MV-4-11 (cell line): Measurements from ENCODE around the gene SPNS3.
A peak's percentile ranks its signal among the peaks of the same experiment; 100 is the strongest.

Experiments used
- DNase-seq: peaks from one replicate; lab custom pipeline; 2025; lab: John Stamatoyannopoulos, UW

The SPNS3 gene

GRCh38 chr17:4469552-4469951 is 35.8 kb downstream of the SPNS3 start:
- DNase-seq = no peak

DNA sequence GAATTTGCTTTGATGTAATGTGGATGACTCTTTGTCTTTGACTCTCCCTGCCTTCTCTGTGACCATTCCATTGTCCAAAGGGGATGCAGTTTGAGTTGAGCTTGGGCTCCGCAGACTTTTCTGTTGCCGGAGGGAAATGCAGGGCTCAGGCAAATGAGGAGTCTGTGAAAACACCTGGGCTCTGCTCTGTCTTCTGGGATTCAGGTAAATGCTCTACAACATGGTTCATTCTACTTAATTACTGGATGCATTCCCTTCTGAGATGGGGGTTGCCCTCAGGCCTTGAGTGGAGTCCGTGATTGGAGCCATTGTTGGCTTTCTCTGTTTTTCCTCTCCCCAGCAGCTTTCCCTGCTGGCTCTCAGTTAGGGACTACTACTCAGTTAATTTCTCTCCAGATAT is 38.5 kb downstream of the SPNS3 start:
- DNase-seq = no peak

DNA sequence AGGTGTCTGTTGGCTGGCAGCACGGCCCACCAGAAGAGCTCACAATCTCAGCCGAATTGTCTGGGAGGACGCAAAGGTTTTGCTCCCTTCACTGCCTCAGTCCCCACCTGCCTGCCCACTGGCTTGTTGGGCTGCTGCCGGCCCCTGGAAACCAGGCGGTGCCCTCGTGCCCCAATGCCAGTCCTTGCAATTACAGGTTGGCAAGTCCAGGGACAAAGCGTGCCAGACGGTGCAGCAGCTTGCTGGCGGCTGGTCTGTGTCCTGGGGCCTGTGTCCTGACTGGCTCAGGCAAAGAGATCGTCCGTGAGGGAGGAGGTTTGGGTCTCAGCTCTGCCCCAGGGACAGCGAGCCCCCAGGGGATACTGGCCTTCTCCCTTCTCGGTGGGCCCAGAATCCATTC is 40.4 kb downstream of the SPNS3 start:
- no peak for DNase-seq

DNA sequence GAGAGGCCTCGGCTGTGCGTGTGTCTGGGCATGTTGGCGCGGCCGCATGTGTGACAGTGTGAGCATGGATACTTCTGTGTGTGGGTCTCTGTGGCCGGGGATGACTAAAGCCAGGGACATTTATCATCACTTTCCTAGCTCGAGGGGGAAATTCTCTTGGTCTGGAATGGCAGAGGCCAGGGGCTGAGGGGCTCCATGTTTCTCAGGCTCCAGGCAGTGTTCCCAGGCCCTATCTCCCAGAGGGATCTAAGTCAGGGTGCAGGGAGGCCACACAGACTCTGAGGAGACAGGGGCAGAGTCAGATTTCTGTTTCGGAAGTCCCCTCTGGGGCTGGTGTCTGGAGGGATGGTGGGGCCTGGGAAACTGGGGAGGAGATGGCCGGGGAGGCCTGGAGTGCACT is 41.3 kb downstream of the SPNS3 start:
- DNase-seq = no peak

DNA sequence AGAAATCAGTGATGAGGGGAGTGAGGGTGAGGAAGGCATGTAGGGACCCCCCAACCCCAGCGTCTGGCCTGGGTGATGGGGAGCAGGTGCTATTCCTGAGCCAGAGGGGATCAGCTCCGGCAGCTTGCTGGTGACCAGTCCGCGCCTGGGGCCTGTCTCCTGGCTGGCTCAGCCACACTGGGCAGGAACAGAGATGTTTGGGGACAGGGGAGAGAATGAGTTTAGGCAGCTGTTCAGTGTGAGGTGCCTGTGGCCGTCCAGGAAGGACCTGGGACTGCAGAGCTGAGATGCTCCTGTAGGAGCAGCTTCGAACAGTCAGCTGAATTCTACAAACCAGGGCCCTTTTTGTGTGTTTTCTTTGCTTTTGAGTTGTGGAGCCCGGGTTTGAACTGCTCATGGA is 41.7 kb downstream of the SPNS3 start:
- no peak for DNase-seq

DNA sequence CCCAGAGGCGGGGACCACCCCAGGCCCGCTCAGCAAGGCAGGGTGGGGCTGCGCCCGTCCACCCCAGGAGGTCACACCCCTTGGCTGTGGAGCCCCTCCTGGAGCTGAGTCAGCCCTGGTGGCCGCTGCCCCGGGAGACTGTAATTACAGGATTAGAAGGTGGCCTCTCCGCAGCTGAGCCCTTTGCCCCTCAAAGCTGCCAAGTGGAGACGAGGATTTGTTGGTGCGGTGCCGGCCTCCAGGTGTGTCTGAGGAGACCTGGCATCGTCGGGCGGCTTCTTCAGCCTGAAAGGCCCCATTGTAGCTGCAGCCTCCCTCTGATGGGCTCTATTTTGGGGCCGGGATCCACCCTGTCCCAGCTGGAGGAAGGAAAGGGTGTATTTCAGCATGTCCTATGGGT is 42.3 kb downstream of the SPNS3 start:
- no peak for DNase-seq

DNA sequence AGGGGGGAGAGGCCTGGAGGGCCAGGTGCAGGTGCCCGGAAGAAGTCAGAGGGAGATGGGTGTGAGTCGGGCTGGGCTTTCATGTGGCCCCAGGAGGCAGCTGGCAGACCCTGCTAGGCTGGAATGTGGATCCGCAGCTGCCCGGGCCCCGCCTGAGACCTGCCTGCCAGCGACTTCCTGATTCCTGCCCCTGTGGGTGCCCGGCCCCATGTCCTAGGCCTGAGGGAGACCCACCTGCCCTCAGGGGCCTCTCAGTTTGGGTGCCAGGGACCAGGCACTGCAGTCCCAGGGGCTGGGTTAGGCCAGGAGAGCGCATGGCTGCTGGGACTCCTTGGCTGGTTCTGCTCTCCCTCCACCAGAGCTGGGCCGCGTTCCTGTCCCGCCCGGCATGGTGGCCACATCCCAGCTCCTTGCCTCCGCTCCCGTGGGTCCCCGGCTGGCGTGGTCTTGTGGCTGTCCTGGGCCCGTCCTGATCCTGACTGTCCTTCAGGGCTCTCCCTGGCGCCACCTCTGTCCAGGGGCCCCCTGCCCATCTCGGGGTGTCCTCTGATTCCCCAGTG is 42.9 kb downstream of the SPNS3 start:
- DNase-seq = no peak

GRCh38 chr17:4477255-4477791 is 43.6 kb downstream of the SPNS3 start:
- no peak for DNase-seq

DNA sequence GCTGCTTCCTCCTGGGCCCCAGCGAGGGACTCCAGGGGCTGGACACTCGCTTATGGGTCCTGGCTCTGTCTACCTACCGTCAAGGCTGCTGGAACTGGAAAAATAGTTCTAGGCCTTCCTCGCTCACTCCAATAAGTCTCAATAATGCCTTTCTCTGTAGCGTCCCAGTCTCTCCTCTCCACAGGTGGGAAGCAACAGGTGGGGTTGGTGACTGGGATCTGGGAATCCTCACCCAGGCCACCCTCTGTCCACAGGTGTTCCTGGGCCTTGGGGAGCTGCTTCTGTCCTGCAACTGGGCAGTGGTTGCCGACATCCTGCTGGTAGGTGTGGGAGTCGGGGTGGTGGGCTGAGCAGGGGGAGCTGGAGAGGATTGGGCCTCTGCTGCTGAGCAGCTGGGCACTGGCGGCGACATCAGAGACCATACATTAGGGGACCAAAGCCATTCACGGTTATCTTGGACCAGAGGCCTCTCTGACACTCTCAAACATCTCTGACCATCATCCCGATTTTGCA is 44.6 kb downstream of the SPNS3 start:
- DNase-seq = no peak

- no peak for DNase-seq
Measured at GRCh38 chr17:4479340-4479981, 45.7 kb downstream of the SPNS3 start.

DNA sequence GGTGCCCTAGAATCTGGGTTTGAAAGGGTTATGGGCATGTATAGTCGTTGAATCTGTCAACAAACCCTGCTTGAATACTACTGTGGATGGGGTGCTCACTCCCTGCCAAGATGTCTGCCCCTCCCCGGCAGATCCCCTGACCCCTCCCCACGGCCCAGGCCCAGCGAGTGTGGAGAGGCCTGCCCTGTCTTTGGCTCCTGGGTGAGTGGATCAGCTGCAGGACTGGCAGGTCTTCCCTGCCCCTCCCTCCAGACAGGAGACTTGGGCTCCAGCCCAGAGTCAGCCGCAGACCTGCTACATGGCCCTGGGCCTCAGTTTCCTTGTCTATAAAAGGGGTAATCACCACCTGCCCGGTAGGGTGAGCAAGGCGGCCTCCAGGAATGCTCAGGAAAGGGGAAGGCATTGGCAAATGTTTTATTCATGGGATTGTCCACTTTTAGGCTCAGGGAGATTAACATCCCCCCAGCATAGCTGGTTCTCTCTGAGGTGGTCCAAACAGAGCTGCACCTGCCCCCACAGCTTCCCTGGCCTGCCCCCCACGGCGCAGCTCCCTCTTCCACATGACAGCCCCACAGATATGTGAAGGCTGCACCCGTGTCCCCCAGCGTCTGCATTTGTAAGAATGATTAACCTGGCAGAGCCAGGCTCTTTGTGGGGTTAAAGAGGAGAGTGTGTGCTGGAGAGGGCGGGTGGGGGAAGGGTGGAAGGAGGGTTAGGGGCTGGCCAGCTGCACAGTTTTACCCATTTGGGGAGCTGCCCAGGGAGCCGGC is 46.4 kb downstream of the SPNS3 start:
- no peak for DNase-seq

DNA sequence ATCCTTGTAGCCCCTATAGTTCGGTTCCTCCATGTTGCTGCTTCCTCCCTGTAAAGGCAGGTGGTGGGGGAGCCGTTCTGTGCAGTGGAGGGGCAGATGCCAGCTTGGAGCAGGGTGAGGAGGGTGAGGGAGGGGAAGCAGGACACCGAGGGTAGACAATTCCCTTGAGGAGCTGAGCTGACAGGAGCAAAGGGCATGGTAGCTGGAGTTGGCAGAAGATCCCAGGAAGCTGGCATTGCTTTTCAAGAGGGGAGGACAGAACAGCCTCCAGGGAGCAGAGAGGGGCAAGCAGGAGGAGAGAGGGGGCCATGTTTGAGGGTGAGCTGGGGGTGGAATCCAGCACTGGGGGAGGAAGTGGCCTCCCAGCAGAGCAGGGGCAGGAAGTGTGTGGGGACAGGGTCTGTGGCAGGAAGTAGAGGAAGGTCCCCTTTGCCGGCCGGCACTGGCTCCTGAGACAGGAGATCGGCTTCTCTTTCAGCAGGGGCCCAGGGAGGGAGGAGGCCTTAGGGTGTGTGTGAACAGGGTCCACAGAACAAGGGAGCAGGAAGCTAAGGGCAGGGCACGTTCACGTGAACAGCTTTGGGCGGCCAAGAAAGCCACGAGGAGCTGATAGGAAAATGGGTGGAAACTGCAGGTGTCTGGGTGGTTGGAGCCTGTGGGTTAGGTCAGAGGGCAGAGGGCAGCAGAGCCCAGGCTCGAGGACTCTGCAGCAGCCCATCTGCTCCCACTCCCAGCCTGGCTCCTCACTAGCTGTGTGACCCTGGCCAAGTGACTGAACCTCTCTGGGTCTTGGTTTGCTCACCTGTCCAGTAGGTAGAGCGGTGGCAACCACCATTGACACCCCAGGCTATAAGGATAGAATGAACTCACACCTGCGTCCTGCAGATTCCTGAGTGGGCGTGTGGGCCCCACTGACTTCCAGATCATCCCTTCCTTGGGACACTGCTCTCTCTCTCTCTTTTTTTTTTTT is 47.5 kb downstream of the SPNS3 start:
- peak; percentile 42 for DNase-seq

DNA sequence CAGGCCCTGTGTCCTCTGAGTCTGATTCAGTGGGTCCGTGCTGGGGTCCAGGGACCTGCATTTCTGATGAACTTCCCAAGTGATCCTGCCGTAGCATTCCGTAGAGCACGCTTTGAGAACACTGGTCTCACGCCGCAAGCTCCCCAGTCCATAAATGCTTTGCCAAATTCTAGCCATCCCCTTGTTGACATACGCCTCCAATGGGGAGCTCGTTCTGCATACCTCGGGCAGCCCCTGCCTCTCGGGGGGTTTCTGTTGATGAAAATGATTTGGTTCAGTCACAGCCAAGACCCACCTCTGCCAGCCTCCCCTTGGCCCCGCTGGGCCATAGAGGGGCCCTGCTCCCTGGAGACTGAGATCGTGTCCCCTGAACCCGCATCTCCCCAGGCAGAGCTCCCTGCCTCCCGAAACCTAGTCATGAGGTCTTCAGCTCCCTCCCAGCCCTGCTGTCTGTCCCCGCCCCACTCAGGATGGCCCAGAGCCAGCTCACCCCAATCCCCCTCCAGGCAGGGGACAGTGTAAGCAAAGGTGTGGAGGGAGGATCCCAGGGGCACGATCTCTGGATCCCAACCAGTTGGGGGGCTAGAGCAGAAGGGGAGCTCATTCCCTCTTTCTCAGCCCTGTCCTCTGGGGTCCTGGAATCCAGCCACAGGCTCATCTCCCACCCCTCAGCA is 48.7 kb downstream of the SPNS3 start:
- no peak for DNase-seq

DNA sequence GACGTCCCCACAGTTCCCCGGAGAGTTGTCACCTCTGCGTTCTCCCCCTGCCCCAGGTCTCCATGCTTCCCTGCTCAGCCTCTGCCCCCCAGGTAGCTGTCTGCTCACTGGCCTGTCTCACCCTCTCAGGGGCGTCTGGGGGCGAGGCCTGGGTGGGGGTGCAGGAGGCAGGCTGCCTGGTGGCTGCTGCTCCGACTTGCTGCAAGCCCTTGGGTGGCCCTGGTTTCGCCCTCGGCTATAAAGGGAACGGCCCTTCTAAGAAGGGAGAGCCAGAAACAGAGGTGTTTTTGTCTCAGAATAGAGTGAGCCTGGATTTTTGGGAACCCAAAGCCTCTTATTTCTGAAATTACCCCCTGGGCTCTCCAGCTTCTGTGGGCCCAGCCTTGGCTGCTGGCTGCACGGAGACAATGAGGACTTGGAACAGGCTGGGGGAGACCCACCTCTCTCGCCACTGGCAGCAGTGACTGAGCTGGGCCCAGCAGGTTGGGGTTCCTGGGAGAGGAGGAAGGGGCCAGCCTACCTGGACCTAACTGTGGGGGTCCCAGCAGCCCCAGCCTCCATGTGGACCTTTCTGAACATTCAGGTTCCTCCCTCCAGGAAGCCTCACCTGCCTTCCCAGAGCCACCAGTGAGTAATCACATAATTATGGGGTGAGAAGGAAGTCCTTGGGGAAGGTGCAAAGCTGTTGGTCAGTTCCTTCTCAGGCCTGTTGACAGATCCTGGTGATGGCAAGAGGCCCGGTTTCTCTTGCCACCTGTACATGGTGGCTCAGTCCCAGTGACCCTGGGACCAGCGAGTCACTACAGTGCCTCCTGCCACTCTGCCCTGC is 49.5 kb downstream of the SPNS3 start:
- no peak for DNase-seq

- no peak for DNase-seq
Measured at GRCh38 chr17:4485676-4486646, 52.2 kb downstream of the SPNS3 start.

GRCh38 chr17:4487296-4487695 is 53.6 kb downstream of the SPNS3 start:
- DNase-seq = no peak

DNA sequence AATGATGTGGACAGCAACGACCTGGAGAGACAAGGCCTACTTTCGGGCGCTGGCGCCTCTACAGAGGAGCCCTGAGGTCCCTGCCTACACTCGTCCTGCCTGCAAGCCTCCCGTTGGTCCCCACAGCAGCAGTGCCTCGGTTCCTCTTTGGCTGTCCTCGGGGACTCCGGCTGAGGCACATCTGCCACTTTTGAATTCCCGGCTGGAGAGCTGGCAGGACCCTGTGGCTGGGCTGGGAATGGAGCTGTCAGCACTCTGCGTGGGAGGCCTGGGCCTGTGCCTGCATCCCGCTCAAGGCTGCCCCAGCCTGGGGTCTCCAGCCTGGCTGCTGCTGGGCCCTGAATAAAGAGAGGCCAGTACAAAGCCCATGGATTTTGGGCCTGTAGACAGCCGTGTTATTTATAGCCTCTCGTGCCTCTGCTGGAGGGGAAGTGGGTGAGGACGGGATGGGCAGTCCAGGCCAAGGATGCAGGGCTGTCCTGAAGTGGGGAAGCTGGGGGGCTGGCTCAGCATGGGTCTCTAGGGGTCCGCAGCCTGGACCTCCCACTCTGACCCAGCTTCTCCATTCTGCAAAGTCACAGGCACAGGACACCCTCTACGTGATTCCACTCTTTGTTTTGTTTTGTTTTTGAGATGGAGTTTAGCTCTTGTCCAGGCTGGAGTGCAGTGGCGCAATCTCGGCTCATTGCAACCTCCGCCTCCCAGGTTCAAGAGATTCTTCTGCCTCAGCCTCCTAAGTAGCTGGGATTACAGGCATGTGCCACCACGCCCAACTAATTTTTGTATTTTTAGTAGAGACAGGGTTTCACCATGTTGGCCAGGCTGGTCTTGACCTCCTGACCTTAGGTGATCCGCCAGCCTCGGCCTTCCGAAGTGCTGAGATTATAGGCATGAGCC is 54.3 kb downstream of the SPNS3 start:
- peak; percentile 7 for DNase-seq

- DNase-seq = no peak
Measured at GRCh38 chr17:4488989-4489595, 55.4 kb downstream of the SPNS3 start.
